Measurements from ENCODE around the gene FGFR4.

Gene FGFR4

GRCh38 chr5:177093082-177093712 lies 6.5 kb downstream of the FGFR4 start:
- Histone ChIP-seq H3K36me3 (replicated peaks; ENCODE audit: low read depth, low read length) (no peaks in the 10 kb centered on the region), H3K4me1 (ENCODE audit: low read length) (no peaks in the 10 kb centered on the region)
- TF ChIP-seq CTCF (IDR thresholded peaks at IDR 0.05; ENCODE audit: low read depth, low read length), result no peak
- no peak for TF ChIP-seq EZH2phosphoT487 (IDR thresholded peaks at IDR 0.05; ENCODE audit: low read depth)

GRCh38 chr5:177093803-177094202 lies 7.1 kb downstream of the FGFR4 start:
- H3K4me3 ChIP-seq (ENCODE audit: low read length), result no peak overlapping the region
- H3K79me2 ChIP-seq (ENCODE audit: low read length), result no peaks in the 10 kb centered on the region
- H3K27ac ChIP-seq (ENCODE audit: low read length), result no peak overlapping the region
- H4K20me1 ChIP-seq (ENCODE audit: insufficient read depth, low read length), result no peaks in the 10 kb centered on the region
- H3K9ac ChIP-seq (ENCODE audit: low read length), result no peak overlapping the region
- no peaks in the 10 kb centered on the region for H3K9me3 ChIP-seq (ENCODE audit: insufficient read depth, low read length)
- no peak overlapping the region for H3K4me2 ChIP-seq (ENCODE audit: low read length)
- no peaks in the 10 kb centered on the region for H3K36me3 ChIP-seq (replicated peaks; ENCODE audit: low read depth, low read length)
- TF ChIP-seq EZH2phosphoT487 (IDR thresholded peaks at IDR 0.05; ENCODE audit: low read depth) (no peak), CTCF (IDR thresholded peaks at IDR 0.05; ENCODE audit: low read depth, low read length) (no peak)
- H3K27me3 ChIP-seq (ENCODE audit: low read depth, low read length), result peaks cover 7% of the 10 kb centered on the region; the same call in 1 of the 2 replicates
- no peak overlapping the region for H2AFZ ChIP-seq (ENCODE audit: low read depth, low read length)
- no peaks in the 10 kb centered on the region for H3K4me1 ChIP-seq (ENCODE audit: low read length)

More at GRCh38 chr5:177093082-177093712, 6.5 kb downstream of the FGFR4 start:
- Histone ChIP-seq H3K79me2 (ENCODE audit: low read length) (no peaks in the 10 kb centered on the region), H3K27ac (ENCODE audit: low read length) (no peak overlapping the region), H3K4me3 (ENCODE audit: low read length) (no peak overlapping the region), H3K27me3 (ENCODE audit: low read depth, low read length) (peaks cover 12% of the 10 kb centered on the region), H3K9me3 (ENCODE audit: insufficient read depth, low read length) (no peaks in the 10 kb centered on the region), H4K20me1 (ENCODE audit: insufficient read depth, low read length) (no peaks in the 10 kb centered on the region), H3K9ac (ENCODE audit: low read length) (no peak overlapping the region), H2AFZ (ENCODE audit: low read depth, low read length) (no peak overlapping the region), H3K4me2 (ENCODE audit: low read length) (no peak overlapping the region)

DNA sequence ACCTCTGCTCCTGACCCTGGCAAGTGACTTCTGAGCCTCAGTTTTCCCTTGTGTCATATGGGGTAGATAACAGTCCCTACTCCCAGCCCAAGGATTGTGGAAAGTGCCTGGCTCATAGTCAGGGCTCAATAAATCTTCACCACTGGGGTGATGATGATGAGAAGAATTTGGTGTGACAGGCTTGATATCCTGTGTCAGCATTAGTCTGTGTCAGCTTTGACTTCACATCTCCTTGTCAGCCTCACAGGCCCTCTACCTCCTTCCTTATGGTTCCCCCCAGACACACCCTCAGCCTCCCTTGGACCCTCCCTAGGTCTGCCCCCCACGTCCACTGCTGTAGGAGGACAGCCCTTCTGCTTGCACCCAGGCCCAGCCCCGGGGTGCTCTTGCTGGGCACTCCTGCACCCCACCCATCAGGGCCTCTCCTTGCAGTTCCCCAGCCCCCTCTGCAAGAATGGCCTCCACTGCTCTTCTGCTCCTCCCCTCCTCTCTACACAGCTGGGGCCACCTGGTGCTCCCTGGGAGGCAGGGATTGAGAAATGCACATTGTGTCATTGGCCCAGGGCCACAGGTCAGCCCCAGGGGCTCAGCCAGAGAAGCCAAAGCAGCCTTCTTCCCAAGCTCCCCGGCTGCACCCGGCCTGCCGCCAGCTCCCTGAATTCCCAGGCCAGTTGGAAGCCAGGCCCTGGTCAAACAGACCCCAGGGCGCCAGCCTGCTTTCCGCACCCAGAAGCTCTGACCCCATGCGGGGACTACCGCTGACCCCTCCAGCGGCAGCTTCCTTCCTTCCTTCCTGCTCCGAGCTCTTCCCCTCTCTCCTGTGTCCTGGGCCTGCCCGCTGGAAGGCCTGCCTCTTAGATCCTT lies 7.7 kb downstream of the FGFR4 start:
- Histone ChIP-seq H3K36me3 (replicated peaks; ENCODE audit: low read depth, low read length) (no peaks in the 10 kb centered on the region), H3K9ac (ENCODE audit: low read length) (no peak overlapping the region), H3K4me2 (ENCODE audit: low read length) (no peak overlapping the region)

More for the DNA sequence above, 7.7 kb downstream of the FGFR4 start:
- Histone ChIP-seq H3K27me3 (ENCODE audit: low read depth, low read length) (peaks cover 4% of the 10 kb centered on the region; the same call in 1 of the 2 replicates), H2AFZ (ENCODE audit: low read depth, low read length) (no peak overlapping the region), H4K20me1 (ENCODE audit: insufficient read depth, low read length) (no peaks in the 10 kb centered on the region), H3K4me3 (ENCODE audit: low read length) (no peak overlapping the region), H3K9me3 (ENCODE audit: insufficient read depth, low read length) (no peaks in the 10 kb centered on the region), H3K79me2 (ENCODE audit: low read length) (no peaks in the 10 kb centered on the region), H3K4me1 (ENCODE audit: low read length) (no peaks in the 10 kb centered on the region), H3K27ac (ENCODE audit: low read length) (no peak overlapping the region)
- TF ChIP-seq EZH2phosphoT487 (IDR thresholded peaks at IDR 0.05; ENCODE audit: low read depth), result no peak
- TF ChIP-seq CTCF (IDR thresholded peaks at IDR 0.05; ENCODE audit: low read depth, low read length), result no peak
